Caco-2 (cell line): ENCODE data around the gene LPCAT4. TPM values are rescaled to one million over a fixed set of nuclear protein-coding genes. Genes with fewer than 3 reads are reported as not detected.

Source experiments
- BruUV-seq: library from RNA; stranded (reverse); fragments of 400-500 nt; replicated peaks from 2 replicates; lab custom pipeline; 2021; lab: Mats Ljungman, UMichigan
- CTCF ChIA-PET: fragments of 300-600 bp; sonication (Branson Sonifier 250); formaldehyde crosslinking; loops from one replicate; lab custom pipeline; 2022; ENCODE audit warnings: antibody characterized with exemption; lab: Charles Lee
- POLR2A ChIA-PET: fragments of 300-600 bp; sonication (Branson Sonifier 250); formaldehyde crosslinking; loops from one replicate; lab custom pipeline; 2022; ENCODE audit warnings: antibody characterized with exemption; lab: Charles Lee
- DNase-seq, 2 experiments: peaks; one replicate each; pipeline versions ENCODE4 v3.0.0 to v3.0.0-alpha.2; 2020 to 2022
- H3K27me3 ChIP-seq: replicated peaks from 2 replicates; pipeline ENCODE4 v1.6.0; 2011; ENCODE audit warnings: low read length; ENCODE audit not compliant: control insufficient read depth, insufficient read depth
- H3K36me3 ChIP-seq: 2 replicates; pipeline ENCODE4 v1.5.1; 2011; ENCODE audit warnings: low read length; ENCODE audit not compliant: control insufficient read depth, insufficient read depth
- H3K4me1 ChIP-seq: fragments of 250-450 bp; sonication (Bioruptor Pico); 2 replicates; pipeline ENCODE4 v1.5.1; 2020; ENCODE audit warnings: mild to moderate bottlenecking
- H3K4me3 ChIP-seq: 2 replicates; pipeline ENCODE4 v1.5.1; 2011; ENCODE audit warnings: low read depth, mild to moderate bottlenecking, control low read depth, low read length
- H3K9me3 ChIP-seq: fragments of 250-450 bp; sonication (Bioruptor Pico); 2 replicates; pipeline ENCODE4 v1.5.1; 2020; ENCODE audit warnings: mild to moderate bottlenecking, moderate library complexity
- H3K27ac Mint-ChIP-seq: one replicate; pipeline ENCODE4 v1.8.0; 2022; ENCODE audit warnings: mixed read lengths; ENCODE audit not compliant: unreplicated experiment
- H3K27me3 Mint-ChIP-seq: one replicate; pipeline ENCODE4 v1.8.0; 2022; ENCODE audit warnings: mixed read lengths; ENCODE audit not compliant: insufficient read depth, unreplicated experiment
- H3K36me3 Mint-ChIP-seq: one replicate; pipeline ENCODE4 v1.8.0; 2022; ENCODE audit warnings: mild to moderate bottlenecking, mixed read lengths; ENCODE audit not compliant: insufficient read depth, unreplicated experiment
- H3K4me1 Mint-ChIP-seq: one replicate; pipeline ENCODE4 v1.8.0; 2022; ENCODE audit warnings: low read depth, mixed read lengths; ENCODE audit not compliant: unreplicated experiment
- H3K4me3 Mint-ChIP-seq: one replicate; pipeline ENCODE4 v1.8.0; 2022; ENCODE audit warnings: mild to moderate bottlenecking, moderate library complexity, mixed read lengths; ENCODE audit not compliant: unreplicated experiment
- H3K9me3 Mint-ChIP-seq: one replicate; pipeline ENCODE4 v1.8.0; 2022; ENCODE audit warnings: mixed read lengths; ENCODE audit not compliant: unreplicated experiment
- CTCF ChIP-seq, 2 experiments: fragments of 200-600 bp in 1 of 2; IDR thresholded peaks; 1 replicate in 1 of 2; 2 replicates in 1 of 2; pipeline versions ENCODE4 v1.5.1 to v1.8.0; 2011 to 2022; ENCODE audit warnings: antibody characterized with exemption in 1 of 2, control low read depth in 1 of 2, inconsistent platforms in 1 of 2, low read depth in 1 of 2, low read length in 1 of 2, mild to moderate bottlenecking in 1 of 2, moderate library complexity in 1 of 2; ENCODE audit not compliant: insufficient read depth in 1 of 2, severe bottlenecking in 1 of 2, unreplicated experiment in 1 of 2
- intact Hi-C: fragments of 100-400 bp; cut with micrococcal nuclease; formaldehyde crosslinking; loops from one replicate; pipeline ENCODE4 v1.10.0; 2022; ENCODE audit not compliant: unreplicated experiment
- total RNA-seq: library from RNA; stranded (reverse); gene quantifications from 2 replicates; pipeline ENCODE4 v1.2.3, GENCODE V29; 2022

Gene LPCAT4
- total RNA-seq, 1 experiment from 2014 or later = 37.9 TPM

GRCh38 chr15:34361278-34361677, 5.7 kb downstream of the LPCAT4 start:
- no peaks in the 10 kb centered on the region for H3K27me3 Mint-ChIP-seq
- no peak for DNase-seq
- Histone ChIP-seq H3K4me3 (no peak overlapping the region), H3K4me1 (peaks cover 22% of the 10 kb centered on the region), H3K36me3 (0 out of 2 replicates have a peak, but pooled peaks cover 2% of the 10 kb centered on the region), H3K9me3 (no peaks in the 10 kb centered on the region), H3K27me3 (no peaks in the 10 kb centered on the region)
- H3K27ac Mint-ChIP-seq = peak overlapping the region; percentile 65
- intact Hi-C loops = no loop called here
- peaks cover 30% of the 10 kb centered on the region for H3K36me3 Mint-ChIP-seq
- ChIA-PET POLR2A (no interaction called here), CTCF (no interaction called here)
- no peak overlapping the region for H3K4me3 Mint-ChIP-seq
- no peaks in the 10 kb centered on the region for H3K9me3 Mint-ChIP-seq
- no peak for TF ChIP-seq CTCF (IDR thresholded peaks at IDR 0.05; ENCODE audit: insufficient read depth in 1 of 2, low read depth in 1 of 2, low read length in 1 of 2, severe bottlenecking in 1 of 2, unreplicated experiment in 1 of 2)
- no TSS peak for BruUV-seq
- H3K4me1 Mint-ChIP-seq = peaks cover 22% of the 10 kb centered on the region

- POLR2A ChIA-PET = interaction anchor here (0.6 to 1.0 kb wide), 2 partner anchors 17 to 18 kb away, joined by 3 read pairs; partner anchors contain the start of genes NOP10 and NUTM1
- Histone ChIP-seq H3K4me1 (peaks cover 15% of the 10 kb centered on the region), H3K4me3 (no peak overlapping the region), H3K27me3 (no peaks in the 10 kb centered on the region), H3K36me3 (0 out of 2 replicates have a peak, but pooled peaks cover 2% of the 10 kb centered on the region), H3K9me3 (no peaks in the 10 kb centered on the region)
- peak; percentile 82 to 85 for DNase-seq
- peak overlapping the region; percentile 52 for H3K4me3 Mint-ChIP-seq
- H3K27ac Mint-ChIP-seq = peak overlapping the region; percentile 65
- intact Hi-C loops = loop anchor here (1.0 kb wide), 1 partner anchor 17 kb away; the partner anchor contains the start of genes NOP10 and NUTM1
- peak in 1 of 2 experiments; percentile 19 for TF ChIP-seq CTCF (IDR thresholded peaks at IDR 0.05; ENCODE audit: insufficient read depth in 1 of 2, low read depth in 1 of 2, low read length in 1 of 2, severe bottlenecking in 1 of 2, unreplicated experiment in 1 of 2)
- no peaks in the 10 kb centered on the region for H3K27me3 Mint-ChIP-seq
- H3K9me3 Mint-ChIP-seq = no peaks in the 10 kb centered on the region
- H3K36me3 Mint-ChIP-seq = peaks cover 30% of the 10 kb centered on the region
- no TSS peak for BruUV-seq
- CTCF ChIA-PET = interaction anchor here (0.6 to 1.0 kb wide), 3 partner anchors 17 to 585 kb away, joined by 3 to 5 read pairs (median 4); partner anchors contain the start of genes NOP10 and NUTM1
- peaks cover 22% of the 10 kb centered on the region for H3K4me1 Mint-ChIP-seq
Observed at GRCh38 chr15:34360298-34360697, 6.7 kb downstream of the LPCAT4 start.

DNA sequence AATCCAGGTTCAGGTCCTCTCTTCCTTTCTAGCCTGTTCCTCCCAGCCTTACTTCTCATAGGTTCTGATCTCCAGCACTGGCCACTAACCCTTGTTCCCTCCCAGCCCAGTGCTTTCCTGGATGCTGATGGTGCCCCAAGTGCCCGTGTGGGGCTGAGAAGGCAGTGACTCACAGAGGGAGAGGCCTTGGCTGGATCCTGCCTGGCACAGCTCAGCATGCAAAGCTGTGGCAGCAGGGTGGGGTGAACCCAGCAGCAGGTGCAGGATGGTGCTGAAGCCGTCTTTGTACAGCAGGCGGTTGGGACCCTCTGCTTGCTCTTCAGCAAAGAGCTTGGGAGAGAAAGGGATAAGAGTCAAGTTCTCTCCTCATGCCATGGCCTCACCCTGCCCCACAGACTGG, 7.6 kb downstream of the LPCAT4 start:
- Mint-ChIP-seq H3K27me3 (no peaks in the 10 kb centered on the region), H3K4me3 (no peak overlapping the region), H3K27ac (no peak overlapping the region), H3K36me3 (peaks cover 30% of the 10 kb centered on the region), H3K9me3 (no peaks in the 10 kb centered on the region), H3K4me1 (peaks cover 22% of the 10 kb centered on the region)
- DNase-seq = no peak
- Histone ChIP-seq H3K4me1 (peaks cover 14% of the 10 kb centered on the region), H3K27me3 (no peaks in the 10 kb centered on the region), H3K4me3 (no peak overlapping the region), H3K36me3 (0 out of 2 replicates have a peak, but pooled peaks cover 2% of the 10 kb centered on the region), H3K9me3 (no peaks in the 10 kb centered on the region)
- no peak for TF ChIP-seq CTCF (IDR thresholded peaks at IDR 0.05; ENCODE audit: insufficient read depth in 1 of 2, low read depth in 1 of 2, low read length in 1 of 2, severe bottlenecking in 1 of 2, unreplicated experiment in 1 of 2)
- no TSS peak for BruUV-seq
- intact Hi-C loops = no loop called here
- ChIA-PET POLR2A (no interaction called here), CTCF (no interaction called here)
